Neural progenitor cell (in vitro differentiated cells): ENCODE data around the gene CNGA2.

Experiments used
- EZH2phosphoT487 ChIP-seq: fragments of 200-600 bp; sonication (generic); IDR thresholded peaks from 2 replicates; pipeline ENCODE4 v1.6.1; 2017; ENCODE audit warnings: antibody characterized with exemption
- TF ChIP-seq, protein P1 (sequence below): fragments of 200-600 bp; sonication (generic); IDR thresholded peaks from 2 replicates; pipeline ENCODE4 v1.5.1; 2017; ENCODE audit warnings: antibody characterized with exemption, mild to moderate bottlenecking

DNA sequence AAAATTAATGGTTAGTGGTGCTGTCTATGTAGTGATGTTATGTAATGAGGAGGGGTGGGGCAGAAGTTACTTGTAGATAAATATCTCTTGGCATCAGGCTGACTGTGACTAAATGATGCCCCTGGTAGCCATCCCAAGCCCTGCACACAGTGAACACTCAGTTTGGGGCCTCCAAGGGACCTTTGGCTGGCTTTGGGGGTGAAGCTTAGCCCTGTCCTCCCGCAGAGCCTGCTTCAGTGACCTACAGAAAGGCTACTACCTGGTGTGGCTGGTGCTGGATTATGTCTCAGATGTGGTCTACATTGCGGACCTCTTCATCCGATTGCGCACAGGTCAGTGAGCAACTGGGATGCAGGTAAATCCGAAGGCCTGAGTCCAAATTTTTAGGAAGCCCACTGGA is 7.8 kb downstream of the CNGA2 start:
- TF ChIP-seq, protein P1, sequence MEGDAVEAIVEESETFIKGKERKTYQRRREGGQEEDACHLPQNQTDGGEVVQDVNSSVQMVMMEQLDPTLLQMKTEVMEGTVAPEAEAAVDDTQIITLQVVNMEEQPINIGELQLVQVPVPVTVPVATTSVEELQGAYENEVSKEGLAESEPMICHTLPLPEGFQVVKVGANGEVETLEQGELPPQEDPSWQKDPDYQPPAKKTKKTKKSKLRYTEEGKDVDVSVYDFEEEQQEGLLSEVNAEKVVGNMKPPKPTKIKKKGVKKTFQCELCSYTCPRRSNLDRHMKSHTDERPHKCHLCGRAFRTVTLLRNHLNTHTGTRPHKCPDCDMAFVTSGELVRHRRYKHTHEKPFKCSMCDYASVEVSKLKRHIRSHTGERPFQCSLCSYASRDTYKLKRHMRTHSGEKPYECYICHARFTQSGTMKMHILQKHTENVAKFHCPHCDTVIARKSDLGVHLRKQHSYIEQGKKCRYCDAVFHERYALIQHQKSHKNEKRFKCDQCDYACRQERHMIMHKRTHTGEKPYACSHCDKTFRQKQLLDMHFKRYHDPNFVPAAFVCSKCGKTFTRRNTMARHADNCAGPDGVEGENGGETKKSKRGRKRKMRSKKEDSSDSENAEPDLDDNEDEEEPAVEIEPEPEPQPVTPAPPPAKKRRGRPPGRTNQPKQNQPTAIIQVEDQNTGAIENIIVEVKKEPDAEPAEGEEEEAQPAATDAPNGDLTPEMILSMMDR, result no peak
- TF ChIP-seq EZH2phosphoT487, result no peak
